IMR-90 (cell line): ENCODE measurements around the gene PPM1L.

Experiments
- CTCF ChIP-seq: conservative IDR thresholded peaks from 2 replicates; pipeline ENCODE4 v1.5.1; 2012; ENCODE audit warnings: mild to moderate bottlenecking, low read depth, low read length, improper control_type of control experiment
- MAZ ChIP-seq: IDR thresholded peaks from 2 replicates; pipeline ENCODE4 v1.6.1; 2012; ENCODE audit warnings: low read depth, mild to moderate bottlenecking, low read length, improper control_type of control experiment, moderate library complexity, borderline replicate concordance
- MXI1 ChIP-seq: IDR thresholded peaks from 2 replicates; pipeline ENCODE4 v1.6.1; 2012; ENCODE audit warnings: low read depth, mild to moderate bottlenecking, low read length, moderate library complexity, borderline replicate concordance
- POLR2A ChIP-seq: IDR thresholded peaks from 2 replicates; pipeline ENCODE4 v1.6.1; 2012; ENCODE audit warnings: mild to moderate bottlenecking, low read depth, low read length
- RCOR1 ChIP-seq: IDR thresholded peaks from 2 replicates; pipeline ENCODE4 v1.6.1; 2012; ENCODE audit warnings: mild to moderate bottlenecking, low read length, improper control_type of control experiment; ENCODE audit not compliant: insufficient replicate concordance

GRCh38 chr3:160793722-160794252 is 37.8 kb downstream of the PPM1L start:
- TF ChIP-seq CTCF (no peak), MAZ (no peak), MXI1 (no peak), POLR2A (no peak), RCOR1 (no peak)
